CD8-positive, alpha-beta memory T cell (primary cell): ENCODE measurements around the gene KRT85. TPM values are rescaled to one million over a fixed set of nuclear protein-coding genes. Genes with fewer than 3 reads are reported as not detected.

ENCODE experiments used
- CTCF ChIA-PET: fragments of 350-600 bp; sonication (Branson Sonifier 250); formaldehyde crosslinking; loops from one replicate; lab custom pipeline; 2021; ENCODE audit warnings: antibody characterized with exemption; lab: Charles Lee
- POLR2A ChIA-PET: fragments of 350-600 bp; sonication (Branson Sonifier 250); formaldehyde crosslinking; loops from one replicate; lab custom pipeline; 2021; ENCODE audit warnings: antibody characterized with exemption; lab: Charles Lee
- DNase-seq, 5 donors: peaks; one replicate each; pipeline versions ENCODE4 v3.0.0 to v3.0.0-alpha.2; 2020 to 2022; ENCODE audit warnings: mixed read lengths in 1 of 5
- H3K27ac ChIP-seq: one replicate; pipeline ENCODE4 v1.7.0; 2013; ENCODE audit warnings: low read depth, mild to moderate bottlenecking, low read length, moderate library complexity
- H3K27me3 ChIP-seq: 2 replicates; pipeline ENCODE4 v1.7.0; 2013; ENCODE audit warnings: low read length, mild to moderate bottlenecking; ENCODE audit not compliant: insufficient read depth, poor library complexity, severe bottlenecking
- H3K36me3 ChIP-seq: 2 replicates; pipeline ENCODE4 v1.7.0; 2013; ENCODE audit warnings: mild to moderate bottlenecking, low read length, moderate library complexity; ENCODE audit not compliant: insufficient read depth
- H3K4me1 ChIP-seq: 2 replicates; pipeline ENCODE4 v1.7.0; 2013; ENCODE audit warnings: mild to moderate bottlenecking, low read length, moderate library complexity; ENCODE audit not compliant: insufficient read depth
- H3K4me3 ChIP-seq: 2 replicates; pipeline ENCODE4 v1.7.0; 2013; ENCODE audit warnings: mild to moderate bottlenecking, low read length
- H3K9me3 ChIP-seq: 2 replicates; pipeline ENCODE4 v1.7.0; 2013; ENCODE audit warnings: mild to moderate bottlenecking, low read length
- H3K27ac Mint-ChIP-seq, 8 donors: one replicate each; pipeline ENCODE4 v1.8.0; 2020 to 2021; ENCODE audit warnings: mixed read lengths in 8 of 8, mild to moderate bottlenecking in 6 of 8, inconsistent platforms in 3 of 8, moderate library complexity in 3 of 8
- H3K27me3 Mint-ChIP-seq, 2 donors: one replicate each; pipeline ENCODE4 v1.8.0; 2020 to 2021; ENCODE audit warnings: mixed read lengths in 2 of 2, mild to moderate bottlenecking in 1 of 2, moderate library complexity in 1 of 2
- H3K36me3 Mint-ChIP-seq, 3 donors: one replicate each; pipeline ENCODE4 v1.8.0; 2020 to 2021; ENCODE audit warnings: mixed read lengths in 3 of 3, inconsistent platforms in 1 of 3, mild to moderate bottlenecking in 1 of 3
- H3K4me1 Mint-ChIP-seq, 3 donors: one replicate each; pipeline ENCODE4 v1.8.0; 2020 to 2021; ENCODE audit warnings: mixed read lengths in 3 of 3, inconsistent platforms in 1 of 3, mild to moderate bottlenecking in 1 of 3
- H3K4me3 Mint-ChIP-seq, 7 donors: one replicate each; pipeline ENCODE4 v1.8.0; 2020 to 2021; ENCODE audit warnings: mixed read lengths in 7 of 7, mild to moderate bottlenecking in 6 of 7, moderate library complexity in 4 of 7, inconsistent platforms in 2 of 7
- H3K9me3 Mint-ChIP-seq, 5 donors: one replicate each; pipeline ENCODE4 v1.8.0; 2020 to 2022; ENCODE audit warnings: mixed read lengths in 5 of 5, mild to moderate bottlenecking in 3 of 5, moderate library complexity in 2 of 5, inconsistent platforms in 1 of 5
- polyA plus RNA-seq: library from polyadenylated mRNA; unstranded; fragments of 300-500 nt; fragmentation: Illumina TruSeq; gene quantifications from one replicate; pipeline ENCODE4 v1.2.3, GENCODE V29; 2021
- total RNA-seq, 2 experiments: library from RNA; stranded (reverse); gene quantifications; one replicate each; pipeline ENCODE4 v1.2.3, GENCODE V29; 2021

Gene KRT85
- total and polyA plus RNA-seq, 3 experiments from 2014 or later = not detected

GRCh38 chr12:52401526-52401925 is 34.2 kb upstream of the KRT85 start:
- Histone ChIP-seq H3K9me3 (no peaks in the 10 kb centered on the region), H3K4me1 (no peaks in the 10 kb centered on the region), H3K27ac (no peak overlapping the region), H3K4me3 (no peak overlapping the region), H3K27me3 (no peaks in the 10 kb centered on the region), H3K36me3 (no peaks in the 10 kb centered on the region)
- no peaks in the 10 kb centered on the region for H3K9me3 Mint-ChIP-seq
- H3K4me1 Mint-ChIP-seq = no peaks in the 10 kb centered on the region
- H3K27me3 Mint-ChIP-seq = peaks cover 1 to 23% of the 10 kb centered on the region in 2 donors
- H3K27ac Mint-ChIP-seq = no peak overlapping the region
- H3K36me3 Mint-ChIP-seq = no peaks in the 10 kb centered on the region
- POLR2A ChIA-PET = interaction anchor here (0.5 kb wide), 1 partner anchor 239 kb away, joined by 4 read pairs; no protein-coding TSS in a partner anchor
- CTCF ChIA-PET = no interaction called here
- H3K4me3 Mint-ChIP-seq = no peak overlapping the region
- no peak for DNase-seq

- no peaks in the 10 kb centered on the region for H3K4me1 ChIP-seq
- DNase-seq = no peak
- H3K4me3 ChIP-seq = no peak overlapping the region
- H3K27ac ChIP-seq = no peak overlapping the region
- H3K27me3 ChIP-seq = no peaks in the 10 kb centered on the region
- ChIA-PET CTCF (interaction anchor here (1.0 kb wide), 1 partner anchor 13 kb away, joined by 3 read pairs; no protein-coding TSS in a partner anchor), POLR2A (no interaction called here)
- Mint-ChIP-seq H3K36me3 (no peaks in the 10 kb centered on the region), H3K4me3 (no peak overlapping the region), H3K9me3 (no peaks in the 10 kb centered on the region), H3K4me1 (no peaks in the 10 kb centered on the region), H3K27me3 (peaks cover 1 to 19% of the 10 kb centered on the region in 2 donors), H3K27ac (no peak overlapping the region)
- no peaks in the 10 kb centered on the region for H3K9me3 ChIP-seq
- H3K36me3 ChIP-seq = no peaks in the 10 kb centered on the region
Measured at GRCh38 chr12:52400906-52401305, 33.6 kb upstream of the KRT85 start.

- no peaks in the 10 kb centered on the region for H3K9me3 Mint-ChIP-seq
- no peaks in the 10 kb centered on the region for H3K4me1 ChIP-seq
- DNase-seq = no peak
- H3K9me3 ChIP-seq = no peaks in the 10 kb centered on the region
- POLR2A ChIA-PET = no interaction called here
- CTCF ChIA-PET = interaction anchor here (1.0 kb wide), 1 partner anchor 14 kb away, joined by 3 read pairs; no protein-coding TSS in a partner anchor
- H3K4me3 Mint-ChIP-seq = no peak overlapping the region
- H3K27ac ChIP-seq = no peak overlapping the region
- no peaks in the 10 kb centered on the region for H3K27me3 ChIP-seq
- no peaks in the 10 kb centered on the region for H3K4me1 Mint-ChIP-seq
- no peak overlapping the region for H3K27ac Mint-ChIP-seq
- no peaks in the 10 kb centered on the region for H3K36me3 Mint-ChIP-seq
- peaks cover 1 to 13% of the 10 kb centered on the region in 2 donors for H3K27me3 Mint-ChIP-seq
- no peaks in the 10 kb centered on the region for H3K36me3 ChIP-seq
- no peak overlapping the region for H3K4me3 ChIP-seq
Measured at GRCh38 chr12:52399756-52400155, 32.5 kb upstream of the KRT85 start.

GRCh38 chr12:52398176-52398575 is 30.9 kb upstream of the KRT85 start:
- H3K9me3 Mint-ChIP-seq = no peaks in the 10 kb centered on the region
- no peak for DNase-seq
- H3K4me3 ChIP-seq = no peak overlapping the region
- H3K27ac Mint-ChIP-seq = no peak overlapping the region
- CTCF ChIA-PET = interaction anchor here (1.0 kb wide), 1 partner anchor 17 kb away, joined by 3 read pairs; no protein-coding TSS in a partner anchor
- H3K36me3 ChIP-seq = no peaks in the 10 kb centered on the region
- no peaks in the 10 kb centered on the region for H3K9me3 ChIP-seq
- no peaks in the 10 kb centered on the region for H3K4me1 Mint-ChIP-seq
- H3K27me3 Mint-ChIP-seq = peaks cover 1 to 14% of the 10 kb centered on the region in 2 donors
- H3K27me3 ChIP-seq = no peaks in the 10 kb centered on the region
- H3K4me3 Mint-ChIP-seq = no peak overlapping the region
- no peak overlapping the region for H3K27ac ChIP-seq
- POLR2A ChIA-PET = no interaction called here
- no peaks in the 10 kb centered on the region for H3K36me3 Mint-ChIP-seq
- no peaks in the 10 kb centered on the region for H3K4me1 ChIP-seq

- POLR2A ChIA-PET = no interaction called here
- H3K9me3 ChIP-seq = no peaks in the 10 kb centered on the region
Measured at GRCh38 chr12:52396656-52397055, 29.4 kb upstream of the KRT85 start.

GRCh38 chr12:52395761-52396434 is 28.6 kb upstream of the KRT85 start:
- no peaks in the 10 kb centered on the region for H3K36me3 Mint-ChIP-seq

More at GRCh38 chr12:52396656-52397055, 29.4 kb upstream of the KRT85 start:
- no peaks in the 10 kb centered on the region for H3K9me3 Mint-ChIP-seq
- no peak overlapping the region for H3K27ac Mint-ChIP-seq
- no peak overlapping the region for H3K4me3 Mint-ChIP-seq
- Histone ChIP-seq H3K27me3 (no peaks in the 10 kb centered on the region), H3K36me3 (no peaks in the 10 kb centered on the region), H3K4me1 (no peaks in the 10 kb centered on the region), H3K4me3 (no peak overlapping the region), H3K27ac (no peak overlapping the region)
- peaks cover 0 to 10% of the 10 kb centered on the region in 2 donors for H3K27me3 Mint-ChIP-seq
- H3K36me3 Mint-ChIP-seq = no peaks in the 10 kb centered on the region
- no peak for DNase-seq
- H3K4me1 Mint-ChIP-seq = no peaks in the 10 kb centered on the region
- CTCF ChIA-PET = no interaction called here

GRCh38 chr12:52394836-52395405 is 27.6 kb upstream of the KRT85 start:
- Histone ChIP-seq H3K4me1 (no peaks in the 10 kb centered on the region), H3K36me3 (no peaks in the 10 kb centered on the region), H3K4me3 (no peak overlapping the region), H3K9me3 (no peaks in the 10 kb centered on the region), H3K27ac (no peak overlapping the region), H3K27me3 (no peaks in the 10 kb centered on the region)
- Mint-ChIP-seq H3K4me3 (no peak overlapping the region), H3K27ac (no peak overlapping the region), H3K27me3 (peaks cover 4 to 6% of the 10 kb centered on the region in 2 donors), H3K36me3 (no peaks in the 10 kb centered on the region), H3K4me1 (no peaks in the 10 kb centered on the region), H3K9me3 (no peaks in the 10 kb centered on the region)
- DNase-seq = no peak
- ChIA-PET CTCF (no interaction called here), POLR2A (no interaction called here)

More at GRCh38 chr12:52395761-52396434, 28.6 kb upstream of the KRT85 start:
- Mint-ChIP-seq H3K4me3 (no peak overlapping the region), H3K27me3 (peaks cover 0 to 6% of the 10 kb centered on the region in 2 donors), H3K27ac (no peak overlapping the region), H3K4me1 (no peaks in the 10 kb centered on the region), H3K9me3 (no peaks in the 10 kb centered on the region)
- CTCF ChIA-PET = no interaction called here
- Histone ChIP-seq H3K27ac (no peak overlapping the region), H3K4me1 (no peaks in the 10 kb centered on the region), H3K27me3 (no peaks in the 10 kb centered on the region), H3K4me3 (no peak overlapping the region), H3K9me3 (no peaks in the 10 kb centered on the region), H3K36me3 (no peaks in the 10 kb centered on the region)
- POLR2A ChIA-PET = no interaction called here
- DNase-seq = no peak

- Histone ChIP-seq H3K4me3 (no peak overlapping the region), H3K4me1 (no peaks in the 10 kb centered on the region), H3K9me3 (no peaks in the 10 kb centered on the region), H3K27me3 (no peaks in the 10 kb centered on the region), H3K27ac (no peak overlapping the region), H3K36me3 (no peaks in the 10 kb centered on the region)
- CTCF ChIA-PET = no interaction called here
- H3K36me3 Mint-ChIP-seq = no peaks in the 10 kb centered on the region
- H3K27me3 Mint-ChIP-seq = peaks cover 4 to 8% of the 10 kb centered on the region in 2 donors
- DNase-seq = no peak
- no peak overlapping the region for H3K27ac Mint-ChIP-seq
- POLR2A ChIA-PET = no interaction called here
- H3K9me3 Mint-ChIP-seq = no peaks in the 10 kb centered on the region
- H3K4me3 Mint-ChIP-seq = no peak overlapping the region
- H3K4me1 Mint-ChIP-seq = no peaks in the 10 kb centered on the region
Measured at GRCh38 chr12:52392465-52393007, 25.3 kb upstream of the KRT85 start.
